Endometrial microvascular endothelial cells (primary cell): Measurements from ENCODE around the gene GFM1. TPM values are rescaled to one million over a fixed set of nuclear protein-coding genes. Genes with fewer than 3 reads are reported as not detected.

Experiments used
- in situ Hi-C: cut with HindIII; loops from 2 replicates; pipeline ENCODE4 v1.10.0; 2017; ENCODE audit warnings: low sequenced_read_pairs, low pct_unique_long_range_greater_than_20kb; ENCODE audit errors: inconsistent ontology term
- total RNA-seq: library from RNA; depleted of rRNA; stranded (reverse); fragments of >200 nt; gene quantifications from one replicate; pipeline ENCODE4 v1.2.3, GENCODE V29; 2015; ENCODE audit errors: inconsistent ontology term

Gene GFM1
- total RNA-seq = 53.3 TPM

GRCh38 chr3:158644345-158644908 lies at the start of gene GFM1:
TSS of gene GFM1 (plus strand) at chr3:158644527. CDS start at chr3:158644635, 108 bp downstream.
- in situ Hi-C loops = no loop called here

DNA sequence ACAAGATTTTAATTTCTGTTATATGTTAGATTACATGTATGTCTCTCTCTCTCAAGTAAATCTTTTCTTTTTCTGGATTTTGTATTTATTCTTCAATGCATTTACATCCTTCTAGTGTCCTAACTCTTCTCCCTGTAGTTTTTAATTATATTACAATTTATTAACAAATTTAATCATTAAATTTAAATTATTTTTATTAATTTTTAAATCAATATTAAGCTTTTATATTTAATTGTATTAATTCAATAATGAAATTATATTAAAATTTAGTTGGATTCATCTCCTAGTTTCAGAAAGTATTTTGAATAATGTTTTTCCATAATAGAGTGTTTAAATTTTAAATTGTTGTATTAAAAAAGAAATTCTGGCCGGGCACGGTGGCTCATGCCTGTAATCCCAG lies 43.5 kb upstream of the GFM1 start:
- in situ Hi-C loops = no loop called here

- in situ Hi-C loops = no loop called here
These were observed 42.1 kb upstream of the GFM1 start for GRCh38 chr3:158602227-158602626.

DNA sequence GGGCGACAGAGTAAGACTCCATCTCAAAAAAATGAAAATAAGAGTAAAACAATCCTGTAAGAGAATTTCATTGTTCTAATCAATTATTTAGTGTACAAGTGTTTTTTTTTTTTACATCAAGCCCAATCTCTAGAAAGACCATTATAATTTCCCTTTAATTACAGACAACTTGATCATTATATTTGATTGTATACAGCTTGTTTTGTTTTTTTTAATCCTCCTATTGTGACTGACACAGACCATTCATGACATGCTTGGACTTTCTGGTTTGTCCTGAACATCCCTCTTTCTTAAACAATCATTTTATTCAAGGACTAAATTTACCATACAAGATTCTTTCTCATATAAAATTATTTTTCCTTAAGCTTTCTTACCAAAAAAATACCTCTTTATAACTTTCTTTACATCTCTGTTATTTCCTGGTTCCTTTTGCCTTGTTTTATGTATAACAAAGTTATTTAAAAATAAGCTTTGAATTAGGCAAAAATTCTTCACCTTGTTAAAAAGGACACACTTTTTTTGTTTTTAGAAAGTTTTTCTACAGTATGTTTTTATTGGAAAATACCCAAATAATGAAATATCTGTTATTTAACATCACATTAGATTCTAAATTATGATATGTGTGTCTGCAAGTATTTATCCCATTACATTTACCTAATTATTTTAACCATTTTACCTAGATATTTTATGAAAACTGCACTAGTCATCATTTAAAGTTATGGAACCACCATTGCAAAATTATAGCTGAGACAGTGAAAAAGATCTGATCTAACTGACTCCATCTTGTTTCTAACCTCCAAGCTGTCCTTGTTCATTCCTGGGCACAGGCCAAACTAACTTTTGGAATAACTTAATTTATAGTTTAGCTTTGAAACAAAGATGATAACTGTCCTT lies 26.1 kb upstream of the GFM1 start:
- in situ Hi-C loops = no loop called here

GRCh38 chr3:158625881-158626280 lies 18.4 kb upstream of the GFM1 start:
- in situ Hi-C loops = no loop called here

- in situ Hi-C loops = no loop called here
These were observed 12.3 kb upstream of the GFM1 start for GRCh38 chr3:158631981-158632380.

- in situ Hi-C loops = no loop called here
These were observed 3.7 kb upstream of the GFM1 start for GRCh38 chr3:158640646-158641045.

- in situ Hi-C loops = no loop called here
These were observed 2.3 kb upstream of the GFM1 start for GRCh38 chr3:158642005-158642404.

DNA sequence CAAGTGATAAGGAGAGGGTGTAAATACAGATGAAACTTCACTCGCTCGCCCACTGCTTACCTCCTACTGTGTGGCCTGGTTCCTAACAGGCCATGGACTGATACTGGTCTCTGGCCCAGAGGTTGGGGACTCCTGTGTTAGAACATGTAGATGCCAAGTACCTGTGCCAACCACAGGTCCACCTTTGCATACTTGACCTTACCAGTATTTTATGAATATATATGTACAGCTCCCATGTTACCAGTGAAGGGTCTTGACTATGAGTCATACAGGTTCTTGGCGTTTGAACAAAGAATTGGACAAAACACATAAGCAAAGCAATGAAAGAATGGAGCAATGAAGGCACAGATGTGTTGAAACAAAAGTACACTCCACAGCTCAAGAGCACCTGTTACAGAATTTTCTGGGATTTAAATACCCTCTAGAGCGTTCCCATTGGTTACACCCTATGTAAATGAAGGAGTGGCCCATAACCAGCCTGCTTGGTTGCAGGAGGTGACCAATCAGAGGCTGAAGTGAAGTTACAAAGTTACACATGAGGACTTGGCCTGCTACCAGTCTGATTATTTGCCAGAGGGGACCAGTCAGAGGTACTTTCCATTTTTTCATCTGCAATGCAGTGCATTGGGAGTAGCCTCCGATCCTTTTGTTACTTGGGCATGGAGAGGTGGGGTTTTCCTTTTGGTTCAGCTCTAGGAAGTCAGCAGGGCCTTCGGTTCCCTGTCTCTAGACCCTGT lies 1.7 kb upstream of the GFM1 start:
- in situ Hi-C loops = no loop called here

- in situ Hi-C loops = loop anchor here (25.0 kb wide), 1 partner anchor 138 kb away; no protein-coding TSS in a partner anchor
These were observed 5.5 kb downstream of the GFM1 start for GRCh38 chr3:158649791-158650190.

- in situ Hi-C loops = loop anchor here (25.0 kb wide), 1 partner anchor 136 kb away; no protein-coding TSS in a partner anchor
These were observed 6.9 kb downstream of the GFM1 start for GRCh38 chr3:158651192-158651591.

- in situ Hi-C loops = loop anchor here (25.0 kb wide), 1 partner anchor 135 kb away; no protein-coding TSS in a partner anchor
These were observed 8.1 kb downstream of the GFM1 start for GRCh38 chr3:158652463-158652862.

- in situ Hi-C loops = loop anchor here (25.0 kb wide), 1 partner anchor 128 kb away; no protein-coding TSS in a partner anchor
These were observed 14.6 kb downstream of the GFM1 start for GRCh38 chr3:158658889-158659288.

- in situ Hi-C loops = loop anchor here (25.0 kb wide), 1 partner anchor 128 kb away; no protein-coding TSS in a partner anchor
These were observed 15.3 kb downstream of the GFM1 start for GRCh38 chr3:158659454-158660237.

DNA sequence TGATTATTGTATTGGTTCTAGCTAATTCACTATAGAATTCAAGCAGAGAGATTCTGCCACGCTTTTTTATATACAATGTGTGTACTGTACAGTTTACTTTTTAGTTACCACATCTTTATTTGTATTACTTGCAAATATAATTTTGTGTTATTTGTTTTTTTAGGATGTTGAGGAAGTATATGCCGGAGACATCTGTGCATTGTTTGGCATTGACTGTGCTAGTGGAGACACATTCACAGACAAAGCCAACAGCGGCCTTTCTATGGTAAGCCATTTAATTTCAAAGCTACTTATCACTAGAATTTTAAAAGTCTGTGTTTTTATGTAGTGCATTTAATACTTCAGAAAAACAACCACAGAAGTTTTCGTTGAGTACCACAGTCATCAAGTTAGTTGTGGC lies 16.4 kb downstream of the GFM1 start:
- in situ Hi-C loops = loop anchor here (25.0 kb wide), 1 partner anchor 127 kb away; no protein-coding TSS in a partner anchor

DNA sequence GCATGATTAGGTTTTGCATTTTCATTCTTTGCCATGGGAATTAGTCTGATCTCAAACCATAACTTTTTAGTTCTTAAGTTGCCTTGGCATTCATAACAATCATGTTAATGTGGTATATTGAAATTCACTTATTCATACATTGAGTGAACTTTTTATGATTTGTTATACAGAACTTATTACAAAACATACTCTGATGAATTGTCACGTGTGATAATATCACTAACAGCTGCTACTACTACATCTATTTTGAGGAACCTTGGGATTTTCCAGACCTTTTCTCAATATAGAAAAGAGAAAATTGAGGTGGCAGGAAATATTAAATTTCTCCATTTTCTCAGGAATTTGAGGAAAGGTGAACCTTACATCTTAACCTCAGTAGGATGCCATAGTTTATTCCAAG lies 18.9 kb downstream of the GFM1 start:
- in situ Hi-C loops = loop anchor here (25.0 kb wide), 1 partner anchor 124 kb away; no protein-coding TSS in a partner anchor

GRCh38 chr3:158663832-158664231 lies 19.5 kb downstream of the GFM1 start:
- in situ Hi-C loops = loop anchor here (25.0 kb wide), 1 partner anchor 123 kb away; no protein-coding TSS in a partner anchor

DNA sequence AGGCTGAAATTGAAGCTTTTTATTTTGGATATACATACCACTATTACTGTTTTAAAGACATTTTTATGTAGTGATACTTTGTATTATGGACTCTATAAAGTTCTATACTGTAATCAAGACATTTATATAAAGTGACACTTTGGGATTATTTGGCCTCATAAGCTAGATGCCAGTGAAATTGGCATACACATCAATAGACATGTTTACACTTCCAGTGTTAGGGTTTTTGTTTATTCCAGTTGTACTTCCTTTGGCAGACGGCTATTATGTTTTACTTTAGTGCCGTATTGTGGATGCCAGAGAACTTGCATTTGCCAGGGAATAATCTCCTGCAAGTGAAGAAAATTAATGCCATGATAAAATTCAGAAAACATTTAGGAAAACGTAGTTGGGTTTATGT lies 22.1 kb downstream of the GFM1 start:
- in situ Hi-C loops = loop anchor here (25.0 kb wide), 1 partner anchor 121 kb away; no protein-coding TSS in a partner anchor
